ENCODE measurements around the gene STK39. TPM values are rescaled to one million over a fixed set of nuclear protein-coding genes. Genes with fewer than 3 reads are reported as not detected.

STK39 gene
- total RNA-seq, 1 experiment from 2014 or later: 15.9 TPM

- Histone ChIP-seq H3K36me3 (ENCODE audit: insufficient read depth, low read length, poor library complexity, severe bottlenecking) (no peaks in the 10 kb centered on the region), H3K4me3 (ENCODE audit: low read depth, low read length, poor library complexity, severe bottlenecking) (no peak overlapping the region), H3K27me3 (replicated peaks; ENCODE audit: insufficient read depth, low read depth, low read length, poor library complexity) (no peaks in the 10 kb centered on the region), H3K9me3 (ENCODE audit: low read depth, low read length, poor library complexity, severe bottlenecking) (no peaks in the 10 kb centered on the region), H3K4me1 (ENCODE audit: insufficient read depth, low read length, poor library complexity, severe bottlenecking) (no peaks in the 10 kb centered on the region), H3K27ac (ENCODE audit: low read depth, low read length, poor library complexity, severe bottlenecking) (no peak overlapping the region)
- no peak for DNase-seq (ENCODE audit: low spot score)
- TF ChIP-seq EZH2 (IDR thresholded peaks at IDR 0.05; ENCODE audit: borderline replicate concordance, low read depth, low read length, poor library complexity, severe bottlenecking): no peak
- TF ChIP-seq, protein P1, sequence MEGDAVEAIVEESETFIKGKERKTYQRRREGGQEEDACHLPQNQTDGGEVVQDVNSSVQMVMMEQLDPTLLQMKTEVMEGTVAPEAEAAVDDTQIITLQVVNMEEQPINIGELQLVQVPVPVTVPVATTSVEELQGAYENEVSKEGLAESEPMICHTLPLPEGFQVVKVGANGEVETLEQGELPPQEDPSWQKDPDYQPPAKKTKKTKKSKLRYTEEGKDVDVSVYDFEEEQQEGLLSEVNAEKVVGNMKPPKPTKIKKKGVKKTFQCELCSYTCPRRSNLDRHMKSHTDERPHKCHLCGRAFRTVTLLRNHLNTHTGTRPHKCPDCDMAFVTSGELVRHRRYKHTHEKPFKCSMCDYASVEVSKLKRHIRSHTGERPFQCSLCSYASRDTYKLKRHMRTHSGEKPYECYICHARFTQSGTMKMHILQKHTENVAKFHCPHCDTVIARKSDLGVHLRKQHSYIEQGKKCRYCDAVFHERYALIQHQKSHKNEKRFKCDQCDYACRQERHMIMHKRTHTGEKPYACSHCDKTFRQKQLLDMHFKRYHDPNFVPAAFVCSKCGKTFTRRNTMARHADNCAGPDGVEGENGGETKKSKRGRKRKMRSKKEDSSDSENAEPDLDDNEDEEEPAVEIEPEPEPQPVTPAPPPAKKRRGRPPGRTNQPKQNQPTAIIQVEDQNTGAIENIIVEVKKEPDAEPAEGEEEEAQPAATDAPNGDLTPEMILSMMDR (conservative IDR thresholded peaks at IDR 0.05; ENCODE audit: low read depth, low read length): no peak
- no TSS peak for BruUV-seq (replicated peaks)
- intact Hi-C loops (cut with micrococcal nuclease; ENCODE audit: unreplicated experiment): no loop called here
- CTCF ChIA-PET: no interaction called here
- POLR2A ChIA-PET (ENCODE audit: low non-redundant PET): no interaction called here
These were observed 289.7 kb downstream of the STK39 start for GRCh38 chr2:167957662-167958061.

- Histone ChIP-seq H3K27me3 (replicated peaks; ENCODE audit: insufficient read depth, low read depth, low read length, poor library complexity) (no peaks in the 10 kb centered on the region), H3K27ac (ENCODE audit: low read depth, low read length, poor library complexity, severe bottlenecking) (no peak overlapping the region), H3K4me3 (ENCODE audit: low read depth, low read length, poor library complexity, severe bottlenecking) (no peak overlapping the region), H3K36me3 (ENCODE audit: insufficient read depth, low read length, poor library complexity, severe bottlenecking) (no peaks in the 10 kb centered on the region), H3K4me1 (ENCODE audit: insufficient read depth, low read length, poor library complexity, severe bottlenecking) (no peaks in the 10 kb centered on the region), H3K9me3 (ENCODE audit: low read depth, low read length, poor library complexity, severe bottlenecking) (no peaks in the 10 kb centered on the region)
- no peak for DNase-seq (ENCODE audit: low spot score)
- ChIA-PET POLR2A (ENCODE audit: low non-redundant PET) (no interaction called here), CTCF (no interaction called here)
- intact Hi-C loops (cut with micrococcal nuclease; ENCODE audit: unreplicated experiment): no loop called here
- TF ChIP-seq EZH2 (IDR thresholded peaks at IDR 0.05; ENCODE audit: borderline replicate concordance, low read depth, low read length, poor library complexity, severe bottlenecking): no peak
- TF ChIP-seq, protein P1 (conservative IDR thresholded peaks at IDR 0.05; ENCODE audit: low read depth, low read length): no peak
- BruUV-seq (replicated peaks): no TSS peak
These were observed 292.0 kb downstream of the STK39 start for GRCh38 chr2:167955264-167955906.

DNA sequence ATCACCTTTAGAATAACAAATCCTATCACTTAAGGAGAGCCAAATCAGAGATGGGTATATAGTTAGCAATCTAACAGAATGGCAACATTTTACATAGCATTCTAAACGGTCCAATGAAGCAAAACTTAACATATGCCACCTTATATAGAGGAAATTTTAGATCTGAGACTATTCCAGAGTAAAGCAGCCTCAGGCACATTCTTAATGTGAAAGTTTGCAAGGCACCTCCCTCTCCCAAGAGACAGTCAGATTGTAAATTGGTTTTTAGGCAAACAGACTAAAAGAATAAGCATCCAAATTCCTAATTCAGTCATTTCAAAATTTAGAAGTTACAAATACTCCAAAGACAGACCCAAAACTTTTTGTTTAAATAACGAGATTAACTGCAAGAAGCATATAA is 292.9 kb downstream of the STK39 start:
- Histone ChIP-seq H3K36me3 (ENCODE audit: insufficient read depth, low read length, poor library complexity, severe bottlenecking) (no peaks in the 10 kb centered on the region), H3K4me3 (ENCODE audit: low read depth, low read length, poor library complexity, severe bottlenecking) (no peak overlapping the region), H3K9me3 (ENCODE audit: low read depth, low read length, poor library complexity, severe bottlenecking) (no peaks in the 10 kb centered on the region), H3K27ac (ENCODE audit: low read depth, low read length, poor library complexity, severe bottlenecking) (no peak overlapping the region), H3K27me3 (replicated peaks; ENCODE audit: insufficient read depth, low read depth, low read length, poor library complexity) (no peaks in the 10 kb centered on the region), H3K4me1 (ENCODE audit: insufficient read depth, low read length, poor library complexity, severe bottlenecking) (no peaks in the 10 kb centered on the region)
- no TSS peak for BruUV-seq (replicated peaks)
- no peak for TF ChIP-seq EZH2 (IDR thresholded peaks at IDR 0.05; ENCODE audit: borderline replicate concordance, low read depth, low read length, poor library complexity, severe bottlenecking)
- TF ChIP-seq, protein P1 (conservative IDR thresholded peaks at IDR 0.05; ENCODE audit: low read depth, low read length): no peak
- POLR2A ChIA-PET (ENCODE audit: low non-redundant PET): no interaction called here
- intact Hi-C loops (cut with micrococcal nuclease; ENCODE audit: unreplicated experiment): no loop called here
- CTCF ChIA-PET: no interaction called here
- no peak for DNase-seq (ENCODE audit: low spot score)

All from A673 (cell line).